Natural killer cell (primary cell): ENCODE data around the gene PCDH9. TPM values are rescaled to one million over a fixed set of nuclear protein-coding genes. Genes with fewer than 3 reads are reported as not detected.

ENCODE experiments used
- ATAC-seq, 3 donors: fragments of 150-1000 bp in 2 of 3; fragments of 200-7000 bp in 1 of 3; cut with Tn5 transposase; 1 replicate in 1 of 3; 2 replicates in 2 of 3; pipeline ENCODE4 v1.10.0; 2021; ENCODE audit warnings: mild to moderate bottlenecking in 2 of 3, moderate library complexity in 2 of 3
- DNase-seq, 2 donors: peaks; one replicate each; pipeline versions ENCODE4 v3.0.0 to v3.0.0-alpha.2; 2013 to 2021; ENCODE audit warnings: mixed read lengths in 1 of 2
- H3K27ac ChIP-seq: one replicate; pipeline ENCODE4 v1.5.1; 2013; ENCODE audit warnings: mild to moderate bottlenecking, low read length
- H3K27me3 ChIP-seq: one replicate; pipeline ENCODE4 v1.6.1; 2013; ENCODE audit warnings: low read length; ENCODE audit not compliant: control insufficient read depth, insufficient read depth
- H3K36me3 ChIP-seq: one replicate; pipeline ENCODE4 v1.6.1; 2013; ENCODE audit warnings: low read length; ENCODE audit not compliant: control insufficient read depth, insufficient read depth
- H3K4me1 ChIP-seq: one replicate; pipeline ENCODE4 v1.6.1; 2013; ENCODE audit warnings: low read length; ENCODE audit not compliant: control insufficient read depth, insufficient read depth
- H3K4me3 ChIP-seq: one replicate; pipeline ENCODE4 v1.5.1; 2013; ENCODE audit warnings: low read length
- H3K9me3 ChIP-seq: one replicate; pipeline ENCODE4 v1.6.1; 2013; ENCODE audit warnings: low read length; ENCODE audit not compliant: control insufficient read depth, insufficient read depth
- H3K27ac Mint-ChIP-seq, 2 donors: one replicate each; pipeline ENCODE4 v1.8.0; 2022; ENCODE audit warnings: mild to moderate bottlenecking in 2 of 2, mixed read lengths in 2 of 2, moderate library complexity in 1 of 2
- H3K27me3 Mint-ChIP-seq, 2 donors: one replicate each; pipeline ENCODE4 v1.8.0; 2022; ENCODE audit warnings: low read depth in 2 of 2, mixed read lengths in 2 of 2
- H3K36me3 Mint-ChIP-seq: one replicate; pipeline ENCODE4 v1.8.0; 2022; ENCODE audit warnings: mixed read lengths
- H3K4me1 Mint-ChIP-seq, 2 donors: one replicate each; pipeline ENCODE4 v1.8.0; 2022; ENCODE audit warnings: mixed read lengths in 2 of 2
- H3K4me3 Mint-ChIP-seq: one replicate; pipeline ENCODE4 v1.8.0; 2022; ENCODE audit warnings: mild to moderate bottlenecking, moderate library complexity, mixed read lengths
- H3K9me3 Mint-ChIP-seq, 2 donors: one replicate each; pipeline ENCODE4 v1.8.0; 2022; ENCODE audit warnings: mixed read lengths in 2 of 2
- WGBS: methylation state at CpG from one replicate; pipeline ENCODE4 v1.1.7; 2013; ENCODE audit warnings: missing lambda C conversion rate; ENCODE audit not compliant: insufficient coverage; 5-methylcytosine and 5-hydroxymethylcytosine counted together
- intact Hi-C: fragments of 100-400 bp; cut with micrococcal nuclease; formaldehyde crosslinking; loops from one replicate; pipeline ENCODE4 v1.14.2; 2022
- total RNA-seq, 4 donors: library from RNA; stranded (reverse); fragments of 120-200 nt in 1 of 4; gene quantifications; one replicate each; pipeline versions ENCODE4 v1.2.3 to v1.2.4, GENCODE V29; 2013 to 2022
- TF ChIP-seq, protein P1 (sequence below): fragments of 200-600 bp; IDR thresholded peaks from one replicate; pipeline ENCODE4 v1.8.0; 2022; ENCODE audit warnings: antibody characterized with exemption

The PCDH9 gene
- total RNA-seq, 3 donors from 2014 or later (not counting 1 experiment from before 2014, with no cell fraction given) = 0.43 to 1.5 (median 0.68) TPM

DNA sequence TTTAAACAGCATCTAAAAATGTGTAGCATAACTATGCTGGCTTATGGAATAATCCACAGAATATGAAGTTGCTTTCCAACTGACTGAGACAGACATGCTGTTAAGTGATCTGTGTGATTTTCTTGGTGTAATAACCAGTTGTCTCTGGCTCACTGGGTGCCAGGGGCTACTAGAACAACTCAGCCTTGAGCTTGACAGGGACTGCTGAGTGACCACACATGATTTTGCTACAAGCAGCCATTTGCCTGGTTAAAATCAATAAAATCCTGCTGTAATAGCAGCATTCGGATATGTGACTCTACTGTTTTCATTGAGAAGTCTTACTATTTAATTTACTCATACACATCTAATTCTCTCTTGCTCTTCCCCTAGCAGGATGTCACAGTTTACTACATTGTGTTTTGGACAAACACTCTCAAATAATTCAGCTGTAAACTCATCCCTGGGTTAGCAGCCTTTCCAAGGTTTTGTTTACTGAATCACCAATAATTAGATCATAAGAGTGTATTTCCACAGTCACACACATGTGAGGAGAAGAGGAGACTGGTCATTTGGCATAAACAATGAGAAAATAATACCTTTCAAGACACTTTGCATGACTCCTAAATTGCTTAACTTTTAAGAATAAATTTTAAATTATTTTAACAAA lies 426.2 kb downstream of the PCDH9 start:
- intact Hi-C loops = no loop called here

GRCh38 chr13:66803013-66803807 lies 426.9 kb downstream of the PCDH9 start:
- WGBS = 70% methylated on average over 3 of the region's 5 CpGs

More for the DNA sequence above, 426.2 kb downstream of the PCDH9 start:
- H3K27ac Mint-ChIP-seq = no peak overlapping the region
- no peaks in the 10 kb centered on the region for H3K36me3 Mint-ChIP-seq
- ATAC-seq = no peak
- TF ChIP-seq, protein P1, sequence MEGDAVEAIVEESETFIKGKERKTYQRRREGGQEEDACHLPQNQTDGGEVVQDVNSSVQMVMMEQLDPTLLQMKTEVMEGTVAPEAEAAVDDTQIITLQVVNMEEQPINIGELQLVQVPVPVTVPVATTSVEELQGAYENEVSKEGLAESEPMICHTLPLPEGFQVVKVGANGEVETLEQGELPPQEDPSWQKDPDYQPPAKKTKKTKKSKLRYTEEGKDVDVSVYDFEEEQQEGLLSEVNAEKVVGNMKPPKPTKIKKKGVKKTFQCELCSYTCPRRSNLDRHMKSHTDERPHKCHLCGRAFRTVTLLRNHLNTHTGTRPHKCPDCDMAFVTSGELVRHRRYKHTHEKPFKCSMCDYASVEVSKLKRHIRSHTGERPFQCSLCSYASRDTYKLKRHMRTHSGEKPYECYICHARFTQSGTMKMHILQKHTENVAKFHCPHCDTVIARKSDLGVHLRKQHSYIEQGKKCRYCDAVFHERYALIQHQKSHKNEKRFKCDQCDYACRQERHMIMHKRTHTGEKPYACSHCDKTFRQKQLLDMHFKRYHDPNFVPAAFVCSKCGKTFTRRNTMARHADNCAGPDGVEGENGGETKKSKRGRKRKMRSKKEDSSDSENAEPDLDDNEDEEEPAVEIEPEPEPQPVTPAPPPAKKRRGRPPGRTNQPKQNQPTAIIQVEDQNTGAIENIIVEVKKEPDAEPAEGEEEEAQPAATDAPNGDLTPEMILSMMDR = no peak
- peaks cover 6 to 7% of the 10 kb centered on the region in 2 donors for H3K9me3 Mint-ChIP-seq
- no peaks in the 10 kb centered on the region for H3K27me3 ChIP-seq
- no peak overlapping the region for H3K4me3 ChIP-seq
- H3K36me3 ChIP-seq = no peaks in the 10 kb centered on the region
- no peak overlapping the region for H3K27ac ChIP-seq
- no peaks in the 10 kb centered on the region for H3K4me1 ChIP-seq
- WGBS = 79% methylated on average over 1 of the region's 1 CpG
- H3K9me3 ChIP-seq = no peaks in the 10 kb centered on the region
- H3K4me3 Mint-ChIP-seq = no peak overlapping the region
- no peaks in the 10 kb centered on the region for H3K4me1 Mint-ChIP-seq
- no peaks in the 10 kb centered on the region for H3K27me3 Mint-ChIP-seq
- no peak for DNase-seq

DNA sequence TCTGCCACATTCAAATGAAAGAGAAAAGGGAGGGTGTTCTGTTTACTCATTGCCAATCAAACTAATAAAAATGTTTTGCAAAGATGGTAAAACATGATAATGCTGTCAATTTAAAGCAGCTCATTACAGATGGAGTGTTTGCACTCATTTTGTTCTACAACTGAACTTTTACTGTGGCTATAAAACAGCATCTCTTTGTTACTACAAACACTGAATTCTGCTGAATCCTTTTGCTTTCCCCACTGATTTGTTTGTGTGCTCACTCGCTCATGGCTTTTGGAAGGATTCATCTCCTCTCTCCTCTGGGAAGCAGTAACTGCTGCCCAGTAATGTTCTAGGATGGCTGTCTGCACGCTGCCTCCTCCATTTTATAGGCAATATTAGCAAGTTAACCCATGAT lies 434.5 kb downstream of the PCDH9 start:
- intact Hi-C loops = no loop called here
- WGBS = 85% methylated on average over 1 of the region's 2 CpGs
- Mint-ChIP-seq H3K4me1 (no peaks in the 10 kb centered on the region), H3K27me3 (no peaks in the 10 kb centered on the region), H3K27ac (no peak overlapping the region), H3K9me3 (peaks cover 4% of the 10 kb centered on the region in 2 donors), H3K36me3 (no peaks in the 10 kb centered on the region), H3K4me3 (no peak overlapping the region)
- no peaks in the 10 kb centered on the region for H3K36me3 ChIP-seq
- no peaks in the 10 kb centered on the region for H3K27me3 ChIP-seq
- DNase-seq (no peak), ATAC-seq (no peak)
- TF ChIP-seq, protein P1 = no peak
- H3K4me1 ChIP-seq = no peaks in the 10 kb centered on the region
- H3K4me3 ChIP-seq = no peak overlapping the region
- H3K9me3 ChIP-seq = no peaks in the 10 kb centered on the region
- H3K27ac ChIP-seq = no peak overlapping the region

More at GRCh38 chr13:66803013-66803807, 426.9 kb downstream of the PCDH9 start:
- Histone ChIP-seq H3K27ac (no peak overlapping the region), H3K4me1 (no peaks in the 10 kb centered on the region), H3K4me3 (no peak overlapping the region), H3K36me3 (no peaks in the 10 kb centered on the region), H3K9me3 (no peaks in the 10 kb centered on the region), H3K27me3 (no peaks in the 10 kb centered on the region)
- H3K9me3 Mint-ChIP-seq = peaks cover 6 to 8% of the 10 kb centered on the region in 2 donors
- H3K27ac Mint-ChIP-seq = no peak overlapping the region
- TF ChIP-seq, protein P1 = no peak
- intact Hi-C loops = no loop called here
- DNase-seq = no peak
- ATAC-seq = no peak
- H3K27me3 Mint-ChIP-seq = no peaks in the 10 kb centered on the region
- H3K4me1 Mint-ChIP-seq = no peaks in the 10 kb centered on the region
- H3K36me3 Mint-ChIP-seq = no peaks in the 10 kb centered on the region
- H3K4me3 Mint-ChIP-seq = no peak overlapping the region
